ENCODE measurements around the gene KNDC1. TPM values are rescaled to one million over a fixed set of nuclear protein-coding genes. Genes with fewer than 3 reads are reported as not detected.

KNDC1 gene
- polyA plus RNA-seq, 1 experiment = 1.0 TPM

GRCh38 chr10:133201948-133202725 is 42.1 kb downstream of the KNDC1 start:
- DNase-seq (ENCODE audit: low read depth) = no peak
- no peaks in the 10 kb centered on the region for H3K36me3 ChIP-seq (ENCODE audit: control insufficient read depth, insufficient read depth, low read length)
- TF ChIP-seq CTCF (IDR thresholded peaks at IDR 0.05; ENCODE audit: insufficient read depth, low read depth, low read length) = no peak
- H3K4me3 ChIP-seq (ENCODE audit: low read depth, low read length) = no peak overlapping the region
- no peaks in the 10 kb centered on the region for H3K27me3 ChIP-seq (ENCODE audit: control insufficient read depth, insufficient read depth, low read length)
- POLR2A ChIA-PET = no interaction called here
- CTCF ChIA-PET = no interaction called here

DNA sequence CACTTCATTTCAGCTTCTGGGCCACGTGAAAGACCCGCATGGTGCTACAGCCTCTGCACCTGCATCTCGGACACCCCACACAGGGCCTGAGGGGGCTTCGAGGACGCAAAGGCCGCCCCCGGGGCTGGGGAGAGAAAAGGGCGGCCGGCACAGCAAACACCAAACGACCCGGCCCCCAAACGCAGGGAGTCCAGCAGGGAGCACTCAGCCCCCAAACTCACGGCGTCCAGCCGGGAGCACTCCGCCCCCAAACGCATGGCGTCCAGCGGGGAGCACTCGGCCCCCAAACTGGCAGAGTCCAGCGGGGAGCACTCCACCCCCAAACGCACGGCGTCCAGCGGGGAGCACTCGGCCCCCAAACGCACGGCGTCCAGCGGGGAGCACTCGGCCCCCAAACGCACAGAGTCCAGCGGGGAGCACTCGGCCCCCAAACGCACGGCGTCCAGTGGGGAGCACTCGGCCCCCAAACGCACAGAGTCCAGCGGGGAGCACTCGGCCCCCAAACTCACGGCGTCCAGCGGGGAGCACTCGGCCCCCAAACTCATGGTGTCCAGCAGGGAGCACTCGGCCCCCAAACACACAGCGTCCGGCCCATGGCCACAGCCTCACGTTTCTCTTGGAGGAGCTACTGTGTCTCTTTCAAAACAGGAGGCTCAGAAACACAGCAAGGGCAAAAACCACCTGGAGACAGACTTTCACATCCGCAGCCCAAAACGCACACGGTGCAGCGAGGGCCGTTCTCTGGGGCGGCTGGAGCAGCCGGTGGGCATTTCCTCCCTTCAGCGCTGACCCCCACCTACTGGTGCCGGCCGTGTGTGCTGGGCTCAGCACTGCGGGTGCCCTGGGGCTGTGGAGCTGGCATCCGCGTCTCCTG is 43.0 kb downstream of the KNDC1 start:
- CTCF ChIA-PET = no interaction called here
- DNase-seq (ENCODE audit: low read depth) = no peak
- no peaks in the 10 kb centered on the region for H3K27me3 ChIP-seq (ENCODE audit: control insufficient read depth, insufficient read depth, low read length)
- no peak for TF ChIP-seq CTCF (IDR thresholded peaks at IDR 0.05; ENCODE audit: insufficient read depth, low read depth, low read length)
- no peak overlapping the region for H3K4me3 ChIP-seq (ENCODE audit: low read depth, low read length)
- H3K36me3 ChIP-seq (ENCODE audit: control insufficient read depth, insufficient read depth, low read length) = no peaks in the 10 kb centered on the region
- POLR2A ChIA-PET = no interaction called here

GRCh38 chr10:133203652-133204195 is 43.7 kb downstream of the KNDC1 start:
- ChIA-PET CTCF (no interaction called here), POLR2A (no interaction called here)
- DNase-seq (ENCODE audit: low read depth) = no peak

GRCh38 chr10:133204226-133205015 is 44.4 kb downstream of the KNDC1 start:
- POLR2A ChIA-PET = no interaction called here
- CTCF ChIA-PET = no interaction called here
- H3K4me3 ChIP-seq (ENCODE audit: low read depth, low read length) = no peak overlapping the region
- H3K27me3 ChIP-seq (ENCODE audit: control insufficient read depth, insufficient read depth, low read length) = no peaks in the 10 kb centered on the region
- H3K36me3 ChIP-seq (ENCODE audit: control insufficient read depth, insufficient read depth, low read length) = no peaks in the 10 kb centered on the region
- no peak for TF ChIP-seq CTCF (IDR thresholded peaks at IDR 0.05; ENCODE audit: insufficient read depth, low read depth, low read length)
- no peak for DNase-seq (ENCODE audit: low read depth)

More at GRCh38 chr10:133203652-133204195, 43.7 kb downstream of the KNDC1 start:
- no peak overlapping the region for H3K4me3 ChIP-seq (ENCODE audit: low read depth, low read length)
- H3K27me3 ChIP-seq (ENCODE audit: control insufficient read depth, insufficient read depth, low read length) = no peaks in the 10 kb centered on the region
- no peaks in the 10 kb centered on the region for H3K36me3 ChIP-seq (ENCODE audit: control insufficient read depth, insufficient read depth, low read length)
- no peak for TF ChIP-seq CTCF (IDR thresholded peaks at IDR 0.05; ENCODE audit: insufficient read depth, low read depth, low read length)
